ENCODE measurements around the gene SCP2. TPM values are rescaled to one million over a fixed set of nuclear protein-coding genes. Genes with fewer than 3 reads are reported as not detected.

Gene SCP2
- polyA plus RNA-seq (2013, experiment 1 of 2): 96.1 TPM
- polyA plus RNA-seq (2013, experiment 2 of 2): 109 TPM

- Histone ChIP-seq H3K79me1 (replicated peaks; ENCODE audit: low read length, poor library complexity, severe bottlenecking) (peaks cover 13% of the 10 kb centered on the region), H3K9ac (ENCODE audit: low read length) (peak within 1 kb of the TSS; percentile 92), H3K4me1 (ENCODE audit: control insufficient read depth, insufficient read depth, low read depth, low read length) (peaks cover 8% of the 10 kb centered on the region), H3K27ac (ENCODE audit: low read length, poor library complexity, severe bottlenecking) (no peak within 1 kb of the TSS), H3K14ac (ENCODE audit: low read length in 2 of 2) (peak within 1 kb of the TSS in 1 of 2 experiments; percentile 91), H3K36me3 (ENCODE audit: control insufficient read depth in 1 of 2, insufficient read depth in 2 of 2, low read depth in 1 of 2, low read length in 2 of 2) (peaks cover 0 to 3% of the 10 kb centered on the region in 2 experiments), H2AK5ac (ENCODE audit: low read length, severe bottlenecking) (no peak within 1 kb of the TSS), H3K4me3 (ENCODE audit: insufficient read depth in 1 of 2, low read depth in 1 of 2, low read length in 2 of 2) (peak within 1 kb of the TSS; percentile 80 to 96), H3K23ac (ENCODE audit: low read length in 2 of 2) (peak within 1 kb of the TSS in 1 of 2 experiments; percentile 99), H3K4ac (ENCODE audit: low read depth in 1 of 2, low read length in 2 of 2) (peak within 1 kb of the TSS in 1 of 2 experiments; percentile 99), H3K4me2 (ENCODE audit: low read length, poor library complexity, severe bottlenecking) (peak within 1 kb of the TSS; percentile 96), H4K91ac (ENCODE audit: low read length) (peak within 1 kb of the TSS; percentile 64), H3K27me3 (ENCODE audit: control insufficient read depth in 1 of 2, insufficient read depth in 1 of 2, low read length in 2 of 2) (no peaks in the 10 kb centered on the region), H2AFZ (ENCODE audit: low read depth, low read length) (peak within 1 kb of the TSS; percentile 99), H2BK5ac (ENCODE audit: low read depth, low read length, poor library complexity, severe bottlenecking) (no peak within 1 kb of the TSS), H4K8ac (ENCODE audit: low read length) (peak within 1 kb of the TSS; percentile 89), H3K9me3 (ENCODE audit: control insufficient read depth, low read length) (no peaks in the 10 kb centered on the region), H2BK15ac (ENCODE audit: low read depth, poor library complexity, severe bottlenecking) (peak within 1 kb of the TSS; percentile 75), H3K18ac (ENCODE audit: low read depth in 1 of 2, low read length in 2 of 2) (peak within 1 kb of the TSS; percentile 91 to 99), H2BK12ac (ENCODE audit: low read length in 2 of 2) (peak within 1 kb of the TSS in 1 of 2 experiments; percentile 90), H2BK120ac (ENCODE audit: low read depth, low read length) (peak within 1 kb of the TSS; percentile 4)
- DNase-seq: peak; percentile 80
- WGBS: under 1% methylated on average over 49 of the region's 65 CpGs
These were observed at the start of gene SCP2 for GRCh38 chr1:52927212-52928014. Gene SCP2 (plus strand): TSS chr1:52927276. CDS start chr1:52927397, 121 bp downstream.

GRCh38 chr1:52877554-52877953 lies 49.5 kb upstream of the SCP2 start:
- Histone ChIP-seq H3K36me3 (ENCODE audit: control insufficient read depth in 1 of 2, insufficient read depth in 2 of 2, low read depth in 1 of 2, low read length in 2 of 2) (no peaks in the 10 kb centered on the region), H2BK15ac (ENCODE audit: low read depth, poor library complexity, severe bottlenecking) (no peak overlapping the region), H3K9me3 (ENCODE audit: control insufficient read depth, low read length) (no peaks in the 10 kb centered on the region), H4K8ac (ENCODE audit: low read length) (no peak overlapping the region), H3K4ac (ENCODE audit: low read depth in 1 of 2, low read length in 2 of 2) (no peak overlapping the region), H2BK120ac (ENCODE audit: low read depth, low read length) (no peak overlapping the region), H2AK5ac (ENCODE audit: low read length, severe bottlenecking) (no peak overlapping the region), H3K4me2 (ENCODE audit: low read length, poor library complexity, severe bottlenecking) (no peak overlapping the region), H3K4me1 (ENCODE audit: control insufficient read depth, insufficient read depth, low read depth, low read length) (peaks cover 3% of the 10 kb centered on the region), H2BK5ac (ENCODE audit: low read depth, low read length, poor library complexity, severe bottlenecking) (no peak overlapping the region), H3K14ac (ENCODE audit: low read length in 2 of 2) (no peak overlapping the region), H2BK12ac (ENCODE audit: low read length in 2 of 2) (no peak overlapping the region), H3K4me3 (ENCODE audit: insufficient read depth in 1 of 2, low read depth in 1 of 2, low read length in 2 of 2) (no peak overlapping the region), H4K91ac (ENCODE audit: low read length) (no peak overlapping the region), H3K9ac (ENCODE audit: low read length) (no peak overlapping the region), H3K27me3 (ENCODE audit: control insufficient read depth in 1 of 2, insufficient read depth in 1 of 2, low read length in 2 of 2) (no peaks in the 10 kb centered on the region), H2AFZ (ENCODE audit: low read depth, low read length) (no peak overlapping the region), H3K23ac (ENCODE audit: low read length in 2 of 2) (no peak overlapping the region), H3K27ac (ENCODE audit: low read length, poor library complexity, severe bottlenecking) (no peak overlapping the region), H3K79me1 (replicated peaks; ENCODE audit: low read length, poor library complexity, severe bottlenecking) (no peaks in the 10 kb centered on the region), H3K18ac (ENCODE audit: low read depth in 1 of 2, low read length in 2 of 2) (no peak overlapping the region)
- WGBS: 80% methylated on average over 2 of the region's 3 CpGs
- peak; percentile 67 for DNase-seq

- Histone ChIP-seq H3K27me3 (ENCODE audit: control insufficient read depth in 1 of 2, insufficient read depth in 1 of 2, low read length in 2 of 2) (no peaks in the 10 kb centered on the region), H3K27ac (ENCODE audit: low read length, poor library complexity, severe bottlenecking) (no peak overlapping the region), H3K4me1 (ENCODE audit: control insufficient read depth, insufficient read depth, low read depth, low read length) (peaks cover 3% of the 10 kb centered on the region), H3K4ac (ENCODE audit: low read depth in 1 of 2, low read length in 2 of 2) (no peak overlapping the region), H3K18ac (ENCODE audit: low read depth in 1 of 2, low read length in 2 of 2) (no peak overlapping the region), H3K79me1 (replicated peaks; ENCODE audit: low read length, poor library complexity, severe bottlenecking) (no peaks in the 10 kb centered on the region), H2BK5ac (ENCODE audit: low read depth, low read length, poor library complexity, severe bottlenecking) (no peak overlapping the region), H2BK15ac (ENCODE audit: low read depth, poor library complexity, severe bottlenecking) (no peak overlapping the region), H3K36me3 (ENCODE audit: control insufficient read depth in 1 of 2, insufficient read depth in 2 of 2, low read depth in 1 of 2, low read length in 2 of 2) (no peaks in the 10 kb centered on the region), H4K91ac (ENCODE audit: low read length) (no peak overlapping the region), H2AK5ac (ENCODE audit: low read length, severe bottlenecking) (no peak overlapping the region), H3K14ac (ENCODE audit: low read length in 2 of 2) (no peak overlapping the region), H2BK12ac (ENCODE audit: low read length in 2 of 2) (no peak overlapping the region), H3K9me3 (ENCODE audit: control insufficient read depth, low read length) (no peaks in the 10 kb centered on the region), H3K23ac (ENCODE audit: low read length in 2 of 2) (no peak overlapping the region), H2AFZ (ENCODE audit: low read depth, low read length) (no peak overlapping the region), H2BK120ac (ENCODE audit: low read depth, low read length) (no peak overlapping the region), H3K4me3 (ENCODE audit: insufficient read depth in 1 of 2, low read depth in 1 of 2, low read length in 2 of 2) (no peak overlapping the region), H3K9ac (ENCODE audit: low read length) (no peak overlapping the region), H3K4me2 (ENCODE audit: low read length, poor library complexity, severe bottlenecking) (no peak overlapping the region), H4K8ac (ENCODE audit: low read length) (no peak overlapping the region)
- WGBS: 100% methylated on average over 1 of the region's 2 CpGs
- DNase-seq: no peak
These were observed 46.9 kb upstream of the SCP2 start for GRCh38 chr1:52880206-52880605.

- no peak overlapping the region for H2AFZ ChIP-seq (ENCODE audit: low read depth, low read length)
- no peak overlapping the region for H4K8ac ChIP-seq (ENCODE audit: low read length)
- no peak overlapping the region for H3K14ac ChIP-seq (ENCODE audit: low read length in 2 of 2)
- H2BK120ac ChIP-seq (ENCODE audit: low read depth, low read length): no peak overlapping the region
- no peak overlapping the region for H2BK15ac ChIP-seq (ENCODE audit: low read depth, poor library complexity, severe bottlenecking)
- no peak overlapping the region for H3K4ac ChIP-seq (ENCODE audit: low read depth in 1 of 2, low read length in 2 of 2)
- no peak overlapping the region for H3K9ac ChIP-seq (ENCODE audit: low read length)
- H3K27ac ChIP-seq (ENCODE audit: low read length, poor library complexity, severe bottlenecking): no peak overlapping the region
- H3K79me1 ChIP-seq (replicated peaks; ENCODE audit: low read length, poor library complexity, severe bottlenecking): no peaks in the 10 kb centered on the region
- H2AK5ac ChIP-seq (ENCODE audit: low read length, severe bottlenecking): no peak overlapping the region
- H2BK12ac ChIP-seq (ENCODE audit: low read length in 2 of 2): no peak overlapping the region
- H2BK5ac ChIP-seq (ENCODE audit: low read depth, low read length, poor library complexity, severe bottlenecking): no peak overlapping the region
- no peak overlapping the region for H3K4me2 ChIP-seq (ENCODE audit: low read length, poor library complexity, severe bottlenecking)
- no peak for DNase-seq
- H3K4me1 ChIP-seq (ENCODE audit: control insufficient read depth, insufficient read depth, low read depth, low read length): no peaks in the 10 kb centered on the region
- WGBS: 83% methylated on average over 2 of the region's 4 CpGs
- no peaks in the 10 kb centered on the region for H3K36me3 ChIP-seq (ENCODE audit: control insufficient read depth in 1 of 2, insufficient read depth in 2 of 2, low read depth in 1 of 2, low read length in 2 of 2)
- H4K91ac ChIP-seq (ENCODE audit: low read length): no peak overlapping the region
- no peak overlapping the region for H3K23ac ChIP-seq (ENCODE audit: low read length in 2 of 2)
- H3K18ac ChIP-seq (ENCODE audit: low read depth in 1 of 2, low read length in 2 of 2): no peak overlapping the region
- no peaks in the 10 kb centered on the region for H3K9me3 ChIP-seq (ENCODE audit: control insufficient read depth, low read length)
- H3K4me3 ChIP-seq (ENCODE audit: insufficient read depth in 1 of 2, low read depth in 1 of 2, low read length in 2 of 2): no peak overlapping the region
- H3K27me3 ChIP-seq (ENCODE audit: control insufficient read depth in 1 of 2, insufficient read depth in 1 of 2, low read length in 2 of 2): no peaks in the 10 kb centered on the region
These were observed 39.6 kb upstream of the SCP2 start for GRCh38 chr1:52887483-52887882.

Data from mesenchymal stem cell (in vitro differentiated cells and primary cell).